ENCODE data around the gene METTL18.
"Not testable (repeated sequence)": the region's sequence is repeated elsewhere in the genome, so short reads cannot be mapped to it uniquely, and the experiment has no call there.

Gene METTL18

GRCh38 chr1:169794530-169795416 is at the start of gene METTL18:
METTL18 (minus strand) TSS chr1:169794907; CDS start chr1:169793695, 1,212 bp downstream.
- peak; percentile 68 to 88 (median 82) for DNase-seq (ENCODE audit: low read depth in 3 of 3)

- DNase-seq (ENCODE audit: low read depth in 3 of 3) = no peak
Measured at GRCh38 chr1:169838942-169839341, 44.2 kb upstream of the METTL18 start.

- DNase-seq (ENCODE audit: low read depth in 3 of 3) = no peak
Measured at GRCh38 chr1:169836198-169836597, 41.5 kb upstream of the METTL18 start.

GRCh38 chr1:169835647-169836046 is 40.9 kb upstream of the METTL18 start:
- no peak for DNase-seq (ENCODE audit: low read depth in 3 of 3)

- no peak for DNase-seq (ENCODE audit: low read depth in 3 of 3)
Measured at GRCh38 chr1:169834869-169835268, 40.2 kb upstream of the METTL18 start.

- no peak for DNase-seq (ENCODE audit: low read depth in 3 of 3)
Measured at GRCh38 chr1:169833179-169833901, 38.6 kb upstream of the METTL18 start.

- DNase-seq (ENCODE audit: low read depth in 3 of 3) = no peak
Measured at GRCh38 chr1:169829671-169830070, 35.0 kb upstream of the METTL18 start.

- DNase-seq (ENCODE audit: low read depth in 3 of 3) = no peak
Measured at GRCh38 chr1:169824153-169824552, 29.4 kb upstream of the METTL18 start.

GRCh38 chr1:169821500-169821899 is 26.8 kb upstream of the METTL18 start:
- no peak for DNase-seq (ENCODE audit: low read depth in 3 of 3)

GRCh38 chr1:169816617-169817016 is 21.9 kb upstream of the METTL18 start:
- no peak for DNase-seq (ENCODE audit: low read depth in 3 of 3)

GRCh38 chr1:169814265-169814664 is 19.6 kb upstream of the METTL18 start:
- no peak for DNase-seq (ENCODE audit: low read depth in 3 of 3)

- no peak for DNase-seq (ENCODE audit: low read depth in 3 of 3)
Measured at GRCh38 chr1:169812131-169812530, 17.4 kb upstream of the METTL18 start.

GRCh38 chr1:169811418-169812035 is 16.8 kb upstream of the METTL18 start:
- not testable (repeated sequence) for DNase-seq (ENCODE audit: low read depth in 3 of 3)

- peak in 1 of 3 experiments; percentile 18 for DNase-seq (ENCODE audit: low read depth in 3 of 3)
Measured at GRCh38 chr1:169809370-169810095, 14.8 kb upstream of the METTL18 start.

GRCh38 chr1:169804941-169805340 is 10.2 kb upstream of the METTL18 start:
- DNase-seq (ENCODE audit: low read depth in 3 of 3) = no peak

- no peak for DNase-seq (ENCODE audit: low read depth in 3 of 3)
Measured at GRCh38 chr1:169802888-169803287, 8.2 kb upstream of the METTL18 start.

GRCh38 chr1:169797281-169797680 is 2.6 kb upstream of the METTL18 start:
- no peak for DNase-seq (ENCODE audit: low read depth in 3 of 3)

GRCh38 chr1:169796274-169796810 is 1.6 kb upstream of the METTL18 start:
- no peak for DNase-seq (ENCODE audit: low read depth in 3 of 3)

GRCh38 chr1:169795687-169796086 is 980 bp upstream of the METTL18 start:
- DNase-seq (ENCODE audit: low read depth in 3 of 3) = no peak

GRCh38 chr1:169793730-169794129 is 977 bp downstream of the METTL18 start:
- DNase-seq (ENCODE audit: low read depth in 3 of 3) = no peak

GRCh38 chr1:169788402-169788801 is 6.3 kb downstream of the METTL18 start:
- DNase-seq (ENCODE audit: low read depth in 3 of 3) = no peak

Measured in stimulated activated CD4-positive, alpha-beta T cell treated with anti-CD3 and anti-CD28 coated beads, TNF-alpha, amount 100 ng/mL, for 4 hours (primary cell).